ENCODE results near the gene SRL.

GRCh38 chr16:4290236-4290830 lies 48.5 kb upstream of the SRL start:
- TF ChIP-seq CTCF (IDR thresholded peaks at IDR 0.05) (no peak), EP300 (IDR thresholded peaks at IDR 0.05) (no peak), POLR2A (IDR thresholded peaks at IDR 0.05) (no peak), POLR2AphosphoS5 (IDR thresholded peaks at IDR 0.05) (no peak)

All from suprapubic skin (tissue), 4 donors.